GM06990 (cell line): ENCODE measurements around the gene BAIAP2.

Experiments
- DNase-seq: peaks from one replicate; pipeline ENCODE4 v3.0.0-alpha.2; 2011; ENCODE audit not compliant: insufficient read length; ENCODE audit errors: extremely low read depth
- H3K27me3 ChIP-seq: replicated peaks from 2 replicates; pipeline ENCODE4 v1.6.0; 2011; ENCODE audit warnings: low read length; ENCODE audit not compliant: control insufficient read depth, insufficient read depth
- H3K36me3 ChIP-seq: 2 replicates; pipeline ENCODE4 v1.5.1; 2011; ENCODE audit warnings: low read length; ENCODE audit not compliant: control insufficient read depth, insufficient read depth
- H3K4me3 ChIP-seq: replicated peaks from 2 replicates; pipeline ENCODE4 v1.5.1; 2011; ENCODE audit warnings: low read depth, mild to moderate bottlenecking, control low read depth, low read length
- TF ChIP-seq, protein P1 (sequence below): IDR thresholded peaks from 2 replicates; pipeline ENCODE4 v1.5.1; 2011; ENCODE audit warnings: low read length, control low read depth, mild to moderate bottlenecking, inconsistent platforms; ENCODE audit not compliant: insufficient read depth, poor library complexity, severe bottlenecking

The BAIAP2 gene

GRCh38 chr17:81115219-81115618 is 80.3 kb downstream of the BAIAP2 start:
- TF ChIP-seq, protein P1, sequence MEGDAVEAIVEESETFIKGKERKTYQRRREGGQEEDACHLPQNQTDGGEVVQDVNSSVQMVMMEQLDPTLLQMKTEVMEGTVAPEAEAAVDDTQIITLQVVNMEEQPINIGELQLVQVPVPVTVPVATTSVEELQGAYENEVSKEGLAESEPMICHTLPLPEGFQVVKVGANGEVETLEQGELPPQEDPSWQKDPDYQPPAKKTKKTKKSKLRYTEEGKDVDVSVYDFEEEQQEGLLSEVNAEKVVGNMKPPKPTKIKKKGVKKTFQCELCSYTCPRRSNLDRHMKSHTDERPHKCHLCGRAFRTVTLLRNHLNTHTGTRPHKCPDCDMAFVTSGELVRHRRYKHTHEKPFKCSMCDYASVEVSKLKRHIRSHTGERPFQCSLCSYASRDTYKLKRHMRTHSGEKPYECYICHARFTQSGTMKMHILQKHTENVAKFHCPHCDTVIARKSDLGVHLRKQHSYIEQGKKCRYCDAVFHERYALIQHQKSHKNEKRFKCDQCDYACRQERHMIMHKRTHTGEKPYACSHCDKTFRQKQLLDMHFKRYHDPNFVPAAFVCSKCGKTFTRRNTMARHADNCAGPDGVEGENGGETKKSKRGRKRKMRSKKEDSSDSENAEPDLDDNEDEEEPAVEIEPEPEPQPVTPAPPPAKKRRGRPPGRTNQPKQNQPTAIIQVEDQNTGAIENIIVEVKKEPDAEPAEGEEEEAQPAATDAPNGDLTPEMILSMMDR = no peak
- H3K27me3 ChIP-seq = no peaks in the 10 kb centered on the region; the same call in 1 of the 2 replicates
- DNase-seq = no peak
- H3K4me3 ChIP-seq = no peak overlapping the region
- H3K36me3 ChIP-seq = no peaks in the 10 kb centered on the region

- TF ChIP-seq, protein P1 = no peak
- no peak overlapping the region for H3K4me3 ChIP-seq
- DNase-seq = no peak
- H3K36me3 ChIP-seq = no peaks in the 10 kb centered on the region
- H3K27me3 ChIP-seq = no peaks in the 10 kb centered on the region; the same call in 1 of the 2 replicates
These were observed 81.0 kb downstream of the BAIAP2 start for GRCh38 chr17:81115749-81116464.

DNA sequence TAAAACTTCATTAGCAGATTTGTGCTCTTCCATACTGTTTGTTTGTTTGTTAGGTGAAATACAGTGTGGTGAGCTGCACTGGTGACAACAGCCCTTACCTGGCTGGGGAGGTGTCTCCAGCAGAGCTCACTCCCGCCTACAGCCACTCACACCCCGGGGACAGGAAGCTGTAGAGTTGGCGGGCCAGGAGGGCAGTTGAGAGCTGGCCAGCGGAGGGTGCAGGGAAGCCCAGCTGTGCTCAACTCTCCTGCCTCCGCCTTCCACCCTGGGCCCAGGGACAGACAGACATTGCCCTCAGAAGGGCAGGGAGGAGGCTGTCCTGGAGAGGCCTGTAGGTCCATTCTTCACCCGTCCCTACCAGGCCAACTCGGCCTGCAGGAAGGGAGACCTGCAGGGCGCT is 81.8 kb downstream of the BAIAP2 start:
- H3K36me3 ChIP-seq = no peaks in the 10 kb centered on the region
- no peaks in the 10 kb centered on the region; the same call in 1 of the 2 replicates for H3K27me3 ChIP-seq
- no peak overlapping the region for H3K4me3 ChIP-seq
- DNase-seq = no peak
- TF ChIP-seq, protein P1 = no peak

- H3K4me3 ChIP-seq = no peak overlapping the region
- no peak for DNase-seq
- no peaks in the 10 kb centered on the region; the same call in 1 of the 2 replicates for H3K27me3 ChIP-seq
- H3K36me3 ChIP-seq = no peaks in the 10 kb centered on the region
- TF ChIP-seq, protein P1 = no peak
These were observed 82.8 kb downstream of the BAIAP2 start for GRCh38 chr17:81117672-81118198.

- peak overlapping the region; percentile 43; the same call in 1 of the 2 replicates for H3K4me3 ChIP-seq
- no peaks in the 10 kb centered on the region for H3K36me3 ChIP-seq
- no peaks in the 10 kb centered on the region; the same call in 1 of the 2 replicates for H3K27me3 ChIP-seq
- TF ChIP-seq, protein P1 = no peak
- DNase-seq = no peak
These were observed 83.6 kb downstream of the BAIAP2 start for GRCh38 chr17:81118308-81119221.
